HG03558 (cell line): Measurements from ENCODE around the gene NRIP2.
"Not testable (repeated sequence)": the region's sequence is repeated elsewhere in the genome, so short reads cannot be mapped to it uniquely, and the experiment has no call there.

ENCODE experiments used
- ATAC-seq: cut with Tn5 transposase; IDR thresholded peaks from one replicate; pipeline ENCODE4 v1.9.1; 2021; ENCODE audit warnings: moderate number of reproducible peaks; ENCODE audit not compliant: unreplicated experiment; ENCODE audit errors: extremely low read depth

The NRIP2 gene, protein sequence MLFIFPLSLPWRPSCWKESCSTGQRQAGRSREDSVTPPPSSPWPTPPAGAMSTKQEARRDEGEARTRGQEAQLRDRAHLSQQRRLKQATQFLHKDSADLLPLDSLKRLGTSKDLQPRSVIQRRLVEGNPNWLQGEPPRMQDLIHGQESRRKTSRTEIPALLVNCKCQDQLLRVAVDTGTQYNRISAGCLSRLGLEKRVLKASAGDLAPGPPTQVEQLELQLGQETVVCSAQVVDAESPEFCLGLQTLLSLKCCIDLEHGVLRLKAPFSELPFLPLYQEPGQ

DNA sequence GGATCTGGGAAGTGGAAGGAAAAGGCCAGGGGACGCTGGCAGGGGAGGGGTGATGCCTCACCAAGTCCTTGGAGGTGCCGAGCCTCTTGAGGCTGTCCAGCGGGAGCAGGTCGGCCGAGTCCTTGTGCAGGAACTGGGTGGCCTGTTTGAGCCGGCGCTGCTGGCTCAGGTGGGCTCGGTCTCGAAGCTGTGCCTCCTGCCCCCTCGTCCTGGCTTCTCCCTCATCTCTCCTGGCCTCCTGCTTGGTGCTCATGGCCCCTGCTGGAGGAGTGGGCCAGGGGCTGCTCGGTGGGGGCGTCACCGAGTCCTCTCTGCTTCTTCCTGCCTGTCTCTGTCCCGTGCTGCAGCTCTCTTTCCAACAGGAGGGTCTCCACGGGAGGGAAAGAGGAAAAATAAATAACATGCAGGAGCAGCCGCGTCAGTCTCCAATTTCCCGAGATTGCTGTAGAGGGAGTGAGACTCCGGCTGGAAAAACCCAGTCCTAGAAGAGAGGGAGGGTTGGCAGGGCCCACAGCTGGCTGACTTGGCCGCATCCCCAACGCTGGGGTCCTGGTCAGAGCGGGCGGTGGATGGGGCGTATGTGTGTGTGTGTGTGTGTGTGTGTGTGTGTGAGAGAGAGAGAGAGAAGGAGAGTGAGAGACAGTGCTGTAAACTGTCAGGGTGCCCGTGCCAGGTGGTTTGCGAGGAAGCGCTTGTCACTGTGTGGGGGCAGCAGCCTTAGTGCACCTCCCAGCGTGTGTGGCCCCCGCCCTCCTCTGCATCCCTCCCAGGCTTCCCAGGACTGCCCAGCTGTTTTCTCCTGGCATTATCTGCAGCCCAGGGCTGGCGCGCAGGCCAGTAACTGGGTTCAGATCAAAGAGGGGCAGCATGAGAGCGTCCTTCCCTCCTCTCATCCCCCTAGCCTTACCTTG, at the start of gene NRIP2:
Gene NRIP2 (minus strand): TSS at position 455 of the 911 bp plus-strand sequence. CDS start 52 bp downstream, at position 403.
- ATAC-seq, result no peak

DNA sequence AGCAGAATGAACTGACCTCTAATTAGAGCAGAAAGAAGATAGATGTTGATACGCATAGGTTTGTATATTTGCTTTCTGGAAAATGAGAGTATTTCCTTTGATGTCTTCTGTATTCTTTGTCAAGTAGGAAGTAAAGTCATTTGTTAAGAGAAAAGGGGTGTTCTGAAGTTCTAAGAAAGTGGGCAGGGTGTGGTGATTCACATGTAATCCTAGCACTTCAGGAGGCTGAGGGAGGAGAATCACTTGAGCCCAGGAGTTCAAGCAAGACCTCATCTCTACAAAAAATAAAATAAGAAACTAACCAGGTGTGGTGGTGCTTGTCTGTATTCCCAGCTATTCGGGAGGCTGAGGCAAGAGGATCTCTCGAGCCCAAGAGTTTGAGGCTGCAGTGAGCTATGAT, 45.0 kb upstream of the NRIP2 start:
- ATAC-seq, result no peak

DNA sequence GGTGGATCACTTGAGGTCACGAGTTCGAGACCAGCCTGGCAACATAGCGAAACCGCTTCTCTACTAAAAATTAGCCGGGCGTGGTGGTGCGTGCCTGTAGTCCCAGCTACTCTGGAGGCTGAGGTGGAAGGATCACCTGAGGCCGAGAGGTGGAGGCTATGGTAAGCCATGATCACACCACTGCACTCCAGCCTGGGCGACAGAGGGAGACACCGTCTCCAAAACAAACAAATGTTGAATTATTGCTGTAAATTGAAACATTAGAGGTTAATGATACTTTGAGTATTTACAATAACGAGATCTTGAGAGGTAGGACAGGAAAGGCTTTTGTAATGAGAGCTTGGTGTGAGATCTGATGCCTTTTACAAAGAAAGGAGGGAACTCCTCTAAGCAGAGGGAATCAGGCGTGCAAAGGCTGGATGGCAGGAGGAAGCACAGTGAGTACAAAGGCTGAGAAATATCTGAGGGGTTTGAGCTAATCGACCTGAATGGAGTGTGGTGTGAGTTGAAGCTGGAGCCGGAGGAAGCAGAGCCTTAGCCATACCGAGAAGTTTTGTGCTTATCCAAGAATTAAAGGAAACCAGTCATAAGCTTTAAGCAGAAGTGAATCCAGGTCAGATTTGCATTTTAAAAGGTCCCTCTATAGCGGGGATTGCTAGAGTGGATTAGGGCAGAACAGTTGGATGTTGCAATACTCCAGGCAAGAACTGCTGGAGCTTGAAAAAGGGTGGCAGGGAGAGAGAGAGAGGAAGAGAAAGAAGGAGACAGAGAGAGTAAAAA, 43.3 kb upstream of the NRIP2 start:
- ATAC-seq, result no peak

DNA sequence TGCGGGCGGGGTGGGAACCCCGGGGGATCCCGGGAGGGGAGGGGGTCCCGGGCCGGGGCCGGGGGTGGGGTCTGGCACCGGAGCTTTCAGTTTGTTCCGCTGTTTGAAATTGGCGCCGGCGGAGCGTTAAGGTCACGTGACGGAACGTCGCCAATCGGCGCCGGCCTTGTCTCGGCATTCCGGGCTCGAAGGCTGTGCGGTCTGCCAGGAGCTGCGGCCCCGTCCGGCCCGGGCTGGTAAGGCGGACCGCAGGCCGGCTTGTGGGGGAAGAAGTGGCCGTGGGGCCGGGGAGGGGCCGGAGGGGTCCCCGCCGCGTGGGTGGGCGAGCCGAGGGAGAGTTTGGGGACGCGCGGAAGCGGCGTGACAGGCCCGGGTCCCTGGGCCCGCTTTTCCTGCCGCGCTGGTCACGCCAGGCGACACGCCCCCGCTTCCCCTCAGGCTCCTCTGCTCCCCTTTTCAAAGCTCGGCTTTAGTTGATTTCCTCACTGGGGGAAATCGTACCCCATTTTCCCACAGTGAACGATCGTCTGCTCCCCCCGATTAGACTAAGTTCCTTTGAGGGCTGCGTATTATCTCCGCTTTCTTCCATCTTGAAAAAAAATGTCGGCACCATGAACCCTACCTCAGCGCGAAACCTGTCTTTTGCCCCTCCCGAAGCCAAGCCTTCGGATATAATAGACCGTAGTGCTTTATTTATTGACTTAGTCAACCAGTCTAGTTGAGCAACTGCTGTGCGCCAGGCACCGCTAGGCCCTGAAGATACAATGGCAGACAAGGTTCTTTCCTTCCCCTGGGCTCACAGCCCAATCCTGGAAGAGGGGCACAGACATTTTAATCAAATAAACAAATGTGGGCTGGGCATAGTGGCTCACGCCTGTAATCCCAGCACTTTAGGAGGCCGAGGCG, 42.5 kb upstream of the NRIP2 start, which contains the start of the genes FOXM1 and RHNO1:
Gene FOXM1 (minus strand): TSS at position 128 of the 906 bp plus-strand sequence. CDS start 2,696 bp downstream, outside the sequence.
Gene RHNO1 (plus strand): TSS at position 177 of the 906 bp plus-strand sequence. CDS start 8,144 bp downstream, outside the sequence.
- ATAC-seq, result peak; percentile 66

DNA sequence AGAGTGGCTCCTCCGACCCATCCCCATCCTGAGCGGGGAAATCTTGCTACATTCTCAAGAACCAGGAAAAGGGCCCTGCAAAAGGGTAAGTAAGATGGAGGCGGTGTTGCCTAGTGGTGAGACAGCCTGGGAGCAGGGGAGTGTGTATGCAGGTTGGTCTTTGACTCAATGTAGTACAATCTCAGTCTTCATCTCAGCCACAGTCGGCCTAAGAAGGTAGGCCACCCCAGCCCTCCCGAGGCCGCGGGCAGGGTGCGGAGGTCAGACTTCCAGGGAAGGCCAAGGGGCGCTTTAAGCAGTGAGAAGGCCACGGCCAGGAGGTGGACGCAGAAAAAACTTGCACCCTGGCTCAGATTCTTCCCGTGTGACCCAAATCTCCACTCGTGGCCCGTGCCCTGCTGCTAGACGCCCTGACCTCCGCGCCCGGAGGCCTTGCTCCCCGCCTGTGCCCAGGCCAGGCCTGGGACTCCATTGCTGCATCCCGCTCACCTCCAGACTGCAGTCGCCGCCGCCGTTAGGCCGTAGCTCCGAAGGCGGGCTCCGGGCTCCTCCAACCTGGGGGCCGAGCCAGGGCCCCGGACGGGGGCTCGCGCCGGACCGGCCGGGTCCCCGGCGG, 41.7 kb upstream of the NRIP2 start:
- no peak for ATAC-seq

DNA sequence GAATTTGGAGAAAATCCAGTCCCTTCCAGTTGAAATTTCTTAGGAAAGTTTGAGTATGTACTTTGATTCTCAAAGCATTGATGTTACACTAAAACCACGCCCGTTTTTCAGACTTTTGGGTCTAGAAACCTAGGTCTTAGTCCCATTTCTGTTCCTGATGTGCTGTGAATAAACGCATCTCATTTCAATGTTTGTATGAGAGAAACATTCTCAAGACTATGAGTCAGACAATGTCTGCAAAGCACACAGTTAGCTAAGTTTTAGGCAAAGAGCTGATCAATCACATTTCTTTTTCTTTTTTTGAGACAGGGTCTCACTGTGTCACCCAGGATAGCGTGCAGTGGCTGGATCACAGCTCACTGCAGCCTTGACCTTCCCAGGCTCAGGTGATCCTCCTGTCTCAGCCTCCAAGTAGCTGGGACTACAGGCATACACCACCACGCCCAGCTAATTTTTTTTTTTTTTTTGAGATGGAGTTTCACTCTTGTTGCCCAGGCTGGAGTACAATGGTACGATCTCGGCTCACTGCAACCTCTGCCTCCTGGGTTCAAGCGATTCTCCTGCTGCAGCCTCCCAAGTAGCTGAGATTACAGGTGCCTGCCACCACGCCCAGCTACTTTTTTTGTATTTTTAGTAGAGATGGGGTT, 34.3 kb upstream of the NRIP2 start:
- not testable (repeated sequence) for ATAC-seq

DNA sequence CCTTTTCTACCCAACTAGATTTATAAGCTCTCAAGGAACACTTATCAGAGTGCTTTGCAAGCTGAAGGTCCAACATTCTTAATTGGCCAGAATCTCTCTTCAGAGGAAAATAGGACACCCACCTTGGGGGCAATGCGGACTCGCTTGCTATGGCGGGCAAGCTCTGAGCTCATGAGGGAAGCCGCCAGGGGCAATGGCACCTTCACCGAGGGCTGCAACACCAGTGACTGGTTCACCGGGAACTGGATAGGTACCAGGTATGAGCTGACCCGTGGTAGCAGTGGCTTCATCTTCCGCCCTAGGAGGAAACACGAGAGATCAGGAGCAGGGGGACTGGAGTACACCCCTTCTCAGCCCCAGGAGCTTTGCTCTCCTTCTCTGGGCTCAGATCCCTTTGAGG, 29.4 kb upstream of the NRIP2 start:
- no peak for ATAC-seq

DNA sequence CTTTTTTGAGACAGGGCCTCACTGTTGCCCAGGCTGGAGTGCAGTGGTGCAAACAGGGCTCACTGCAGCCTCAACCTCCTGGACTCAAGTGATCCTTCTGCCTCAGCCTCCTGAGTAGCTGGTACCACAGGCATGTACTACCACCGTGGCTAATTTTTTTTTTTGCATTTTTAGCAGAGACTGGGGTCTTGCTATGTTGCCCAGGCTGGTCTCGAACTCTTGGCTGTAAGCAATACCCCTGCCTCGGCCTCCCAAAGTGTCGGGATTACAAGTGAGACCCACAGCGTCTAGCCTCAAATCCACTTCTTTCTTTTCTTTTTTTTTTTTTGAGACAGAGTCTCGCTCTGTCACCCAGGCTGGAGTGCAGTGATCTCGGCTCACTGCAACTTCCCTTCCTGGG, 28.6 kb upstream of the NRIP2 start:
- ATAC-seq, result not testable (repeated sequence)

DNA sequence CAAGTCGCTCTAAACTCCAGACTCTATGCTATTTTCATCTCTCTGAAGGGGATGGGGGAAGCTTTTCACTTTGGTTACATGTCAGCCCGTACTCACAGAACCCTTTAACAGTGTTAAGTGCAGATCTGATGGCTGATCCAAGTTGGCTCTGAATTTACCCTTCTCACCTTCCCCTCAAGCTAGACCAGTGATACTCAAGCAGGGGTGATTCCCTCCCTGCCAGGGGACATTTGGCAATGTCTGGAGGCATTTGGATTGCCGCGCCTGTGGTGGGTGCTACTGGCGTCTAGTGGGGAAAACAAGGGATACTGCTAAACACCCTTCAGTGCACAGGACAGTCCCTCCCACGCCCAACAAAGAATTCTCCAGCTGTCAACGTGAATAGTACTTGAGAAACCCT, 28.0 kb upstream of the NRIP2 start:
- ATAC-seq, result no peak

DNA sequence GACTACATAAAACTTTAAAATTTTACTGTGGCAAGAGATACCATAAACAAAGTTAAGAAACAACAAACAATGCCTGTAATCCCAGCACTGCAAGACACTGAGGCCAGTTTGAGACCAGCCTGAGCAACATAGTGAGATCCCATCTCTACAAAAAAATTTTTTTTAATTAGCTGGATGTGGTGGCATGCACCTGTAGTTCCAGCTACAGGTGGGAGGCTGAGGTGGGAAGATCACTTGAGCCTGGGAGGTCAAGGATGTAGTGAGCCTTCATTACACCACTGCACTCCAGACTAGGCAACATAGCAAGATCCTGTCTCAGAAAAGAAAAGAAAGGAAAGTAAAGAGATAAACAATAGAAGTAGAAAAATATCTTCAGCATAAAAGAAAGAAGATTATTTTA, 25.3 kb upstream of the NRIP2 start:
- ATAC-seq, result no peak

DNA sequence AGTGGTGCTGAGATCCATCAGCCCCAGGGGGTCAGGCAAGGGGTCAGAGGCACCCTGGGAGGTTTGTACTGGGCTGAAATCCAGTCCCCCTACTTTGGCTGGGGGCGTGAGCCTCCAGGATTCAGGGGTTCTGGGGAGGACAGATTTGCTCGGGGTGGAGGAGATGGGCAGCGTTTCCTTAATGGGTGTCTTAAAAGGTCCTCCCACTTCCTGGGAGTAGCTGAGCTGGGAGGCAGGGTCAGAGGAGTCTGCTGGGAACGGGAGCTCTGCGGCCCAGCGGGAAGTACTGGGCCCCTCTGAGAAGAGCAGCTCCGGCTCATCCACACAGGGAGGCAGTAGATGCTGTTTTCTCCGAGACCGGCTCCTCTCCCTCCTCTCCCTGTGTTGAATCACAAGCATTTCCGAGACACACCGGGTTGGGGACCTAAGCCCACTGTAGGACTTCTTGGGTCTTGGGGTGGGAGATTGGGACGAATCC, 24.1 kb upstream of the NRIP2 start:
- ATAC-seq, result no peak

DNA sequence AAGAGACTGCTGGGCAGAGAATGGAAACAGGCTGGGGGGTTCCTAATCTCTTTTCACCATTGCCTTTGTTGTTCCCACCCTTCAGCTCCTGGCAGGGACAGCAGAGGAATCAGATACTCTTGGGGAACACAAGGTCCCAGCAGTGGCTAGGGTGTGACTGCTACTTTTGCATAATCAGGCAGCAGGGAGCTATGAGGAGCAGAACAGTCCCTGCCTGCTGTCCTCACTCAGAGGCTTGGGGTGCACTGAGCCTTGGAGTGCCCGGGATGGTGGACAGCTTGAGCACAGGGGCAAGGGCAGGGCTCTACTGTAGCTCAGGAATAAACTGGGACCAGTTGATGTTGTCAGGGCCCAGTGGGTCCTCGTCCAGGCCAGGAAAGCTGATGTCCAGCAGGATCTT, 23.5 kb upstream of the NRIP2 start:
- no peak for ATAC-seq

DNA sequence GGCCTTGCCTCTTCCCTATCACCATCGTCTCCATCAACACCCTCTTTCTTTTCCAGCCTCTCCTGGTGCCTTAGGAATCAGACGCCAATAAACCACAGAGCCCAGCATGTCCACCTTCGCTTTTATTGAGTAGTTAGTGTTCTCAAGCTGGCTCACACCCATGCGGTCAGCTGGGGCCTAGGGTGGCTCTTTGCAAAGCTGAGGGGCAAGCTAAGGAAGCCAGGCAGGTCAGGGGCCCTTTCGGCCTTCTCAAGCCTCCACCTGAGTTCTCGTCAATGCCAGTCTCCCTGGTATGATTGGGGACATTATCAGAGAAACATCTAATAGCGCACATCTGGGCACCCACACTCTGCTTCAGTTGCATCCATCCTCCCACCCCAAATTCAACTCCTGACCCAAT, 22.7 kb upstream of the NRIP2 start:
- ATAC-seq, result no peak

DNA sequence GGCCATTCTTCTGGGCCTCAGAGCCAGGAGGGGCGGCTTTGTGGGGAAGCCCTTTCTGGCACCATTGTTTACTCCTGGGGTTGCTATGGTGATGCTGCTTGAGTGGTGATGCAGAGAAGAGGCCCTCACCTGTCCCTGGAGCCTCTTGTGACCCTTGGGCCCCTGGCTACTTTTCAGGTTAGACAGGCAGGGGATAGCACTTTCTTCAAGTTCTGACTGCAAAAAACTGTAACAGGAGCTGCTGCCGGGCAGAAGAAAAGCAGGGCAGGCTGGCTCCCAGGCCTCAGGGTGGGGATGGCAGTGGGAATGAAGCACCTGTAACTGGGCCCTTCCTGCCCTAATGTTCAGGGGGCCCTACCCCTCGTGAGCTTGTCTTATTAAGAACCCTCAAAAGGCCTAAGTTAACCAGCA, 22.2 kb upstream of the NRIP2 start, which contains the start of gene TEX52:
Gene TEX52 (minus strand): TSS at position 19 of the 411 bp plus-strand sequence. CDS start 13 bp downstream, at position 6.
- no peak for ATAC-seq

DNA sequence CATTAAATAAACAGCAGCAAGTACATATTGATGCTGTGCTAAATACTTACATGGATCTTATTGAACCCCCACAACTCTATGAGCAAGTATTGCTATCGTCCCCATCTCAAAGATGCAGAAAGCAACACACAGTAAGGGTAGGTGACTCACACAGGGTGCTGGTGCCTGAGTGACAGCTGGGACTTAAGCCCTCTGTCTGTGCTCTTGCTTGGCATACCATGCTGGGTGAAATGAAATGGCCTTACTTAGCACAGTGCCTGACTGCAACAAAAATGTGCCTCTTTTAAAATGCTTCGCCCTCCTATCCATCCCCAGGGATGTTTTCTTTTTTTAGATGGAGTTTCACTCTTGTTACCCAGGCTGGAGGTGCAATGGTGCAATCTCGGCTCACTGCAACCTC, 21.2 kb upstream of the NRIP2 start:
- ATAC-seq, result no peak

DNA sequence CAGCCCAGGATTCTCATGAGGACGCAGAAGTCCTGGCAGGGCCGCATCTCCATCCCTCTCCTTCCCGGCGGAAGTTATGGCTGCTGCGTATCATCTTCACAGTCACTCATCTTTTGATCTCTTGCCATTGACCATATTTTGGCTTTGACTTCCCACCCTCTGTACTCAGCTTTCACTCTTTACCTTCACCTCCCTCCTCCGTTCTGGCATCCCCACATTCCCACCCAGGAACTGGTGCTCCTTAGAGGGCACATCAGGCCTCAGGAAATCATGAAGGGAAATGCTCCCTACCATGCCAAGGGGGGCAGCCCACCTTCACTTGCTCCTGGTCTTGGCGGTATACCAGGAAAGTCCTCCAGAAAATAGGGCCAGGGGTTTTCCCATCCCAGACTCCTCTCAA, 20.7 kb upstream of the NRIP2 start:
- ATAC-seq, result no peak

DNA sequence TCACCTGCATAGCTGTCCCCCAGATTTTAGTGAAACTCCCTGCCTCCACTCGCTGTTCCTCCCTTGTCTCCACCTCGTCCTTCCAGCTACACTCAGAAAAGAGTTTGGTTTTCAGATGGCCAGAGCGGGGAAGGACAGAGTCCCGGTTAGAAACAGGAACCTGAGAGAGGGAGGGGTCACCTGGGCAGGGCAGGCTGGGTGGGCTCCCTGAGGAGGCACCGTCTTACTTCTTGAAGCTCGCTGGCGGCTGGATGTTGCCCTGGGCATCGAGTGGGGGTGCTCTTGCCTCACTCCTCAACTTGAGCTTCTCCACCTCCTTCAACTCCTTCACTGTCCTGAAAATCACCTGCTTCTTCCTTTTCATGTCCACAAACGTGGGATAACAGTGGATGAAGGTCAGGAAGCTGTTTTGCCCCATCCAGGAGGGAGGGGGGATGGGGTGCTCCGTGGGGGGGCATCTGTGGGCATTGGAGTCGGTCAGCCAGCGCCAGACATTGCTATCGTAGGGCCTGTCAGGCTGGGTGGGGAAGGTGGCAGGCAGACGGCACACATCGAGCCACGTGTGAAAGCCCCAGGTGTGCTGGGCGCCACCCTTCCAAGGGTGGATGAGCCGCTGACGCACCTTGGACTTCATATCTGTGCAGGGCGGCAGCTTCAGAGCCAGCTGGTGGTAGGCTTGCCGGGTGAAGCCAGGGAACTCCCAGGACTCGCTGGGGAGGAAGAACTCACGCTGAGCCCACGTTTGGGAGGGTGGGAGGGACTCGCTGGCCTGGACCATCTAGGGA, 20.0 kb upstream of the NRIP2 start:
- no peak for ATAC-seq

DNA sequence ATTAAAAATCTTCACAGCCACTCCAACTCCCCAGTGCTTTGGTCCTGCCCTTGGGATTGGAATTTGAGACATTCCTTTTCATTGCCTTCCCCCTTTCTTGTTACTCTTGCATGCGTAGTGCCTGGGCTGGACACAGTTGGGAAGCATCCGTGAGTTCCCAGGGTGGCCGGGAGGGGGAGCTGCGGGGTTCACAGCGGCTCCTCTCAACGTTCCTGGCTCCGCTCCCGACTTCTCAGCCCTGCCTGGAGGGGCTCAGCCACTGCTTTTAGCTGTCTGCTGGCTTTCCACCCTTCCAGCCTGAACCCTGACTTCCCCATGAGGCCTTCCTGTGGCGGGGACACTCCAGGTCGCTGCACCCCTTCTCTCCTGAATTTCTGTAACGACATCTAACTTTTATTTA, 18.8 kb upstream of the NRIP2 start:
- no peak for ATAC-seq
